ENCODE data around the gene MAP4K1. TPM values are rescaled to one million over a fixed set of nuclear protein-coding genes. Genes with fewer than 3 reads are reported as not detected.

MAP4K1 gene
- total RNA-seq, 2 experiments from 2014 or later: 173 to 185 TPM

DNA sequence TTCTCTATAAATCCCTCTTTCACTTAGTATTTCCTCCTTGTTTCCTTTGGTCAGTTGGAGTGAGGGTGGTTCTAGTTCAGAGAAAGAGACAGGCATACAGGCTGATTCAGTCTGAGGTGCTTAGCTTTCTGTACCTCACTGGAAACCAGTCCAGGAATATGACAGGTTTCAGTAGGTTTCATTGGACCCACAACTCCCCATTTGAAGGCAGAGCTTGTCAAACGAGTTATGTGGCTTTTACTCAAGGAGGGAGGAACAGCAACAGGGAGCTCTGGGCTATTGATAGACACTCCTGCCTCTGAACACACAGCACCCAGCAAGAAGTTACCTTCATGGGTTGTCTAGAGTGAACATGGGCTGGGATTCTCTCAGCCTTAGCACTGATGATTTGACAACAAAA, 44.2 kb upstream of the MAP4K1 start:
- TF ChIP-seq, protein P1, sequence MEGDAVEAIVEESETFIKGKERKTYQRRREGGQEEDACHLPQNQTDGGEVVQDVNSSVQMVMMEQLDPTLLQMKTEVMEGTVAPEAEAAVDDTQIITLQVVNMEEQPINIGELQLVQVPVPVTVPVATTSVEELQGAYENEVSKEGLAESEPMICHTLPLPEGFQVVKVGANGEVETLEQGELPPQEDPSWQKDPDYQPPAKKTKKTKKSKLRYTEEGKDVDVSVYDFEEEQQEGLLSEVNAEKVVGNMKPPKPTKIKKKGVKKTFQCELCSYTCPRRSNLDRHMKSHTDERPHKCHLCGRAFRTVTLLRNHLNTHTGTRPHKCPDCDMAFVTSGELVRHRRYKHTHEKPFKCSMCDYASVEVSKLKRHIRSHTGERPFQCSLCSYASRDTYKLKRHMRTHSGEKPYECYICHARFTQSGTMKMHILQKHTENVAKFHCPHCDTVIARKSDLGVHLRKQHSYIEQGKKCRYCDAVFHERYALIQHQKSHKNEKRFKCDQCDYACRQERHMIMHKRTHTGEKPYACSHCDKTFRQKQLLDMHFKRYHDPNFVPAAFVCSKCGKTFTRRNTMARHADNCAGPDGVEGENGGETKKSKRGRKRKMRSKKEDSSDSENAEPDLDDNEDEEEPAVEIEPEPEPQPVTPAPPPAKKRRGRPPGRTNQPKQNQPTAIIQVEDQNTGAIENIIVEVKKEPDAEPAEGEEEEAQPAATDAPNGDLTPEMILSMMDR (IDR thresholded peaks at IDR 0.05): no peak
- peaks cover 57% of the 10 kb centered on the region for H3K4me1 Mint-ChIP-seq (ENCODE audit: low read depth)
- DNase-seq (no peak), ATAC-seq (ENCODE audit: poor library complexity) (no peak)
- ChIA-PET POLR2A (no interaction called here), CTCF (interaction anchor here (1.3 kb wide), 1 partner anchor 25 kb away, joined by 3 read pairs; no protein-coding TSS in a partner anchor)
- Histone ChIP-seq H3K27ac (ENCODE audit: low read depth in 1 of 2, low read length in 2 of 2) (no peak overlapping the region), H3K9me3 (ENCODE audit: control insufficient read depth in 1 of 2, insufficient read depth in 1 of 2, low read length in 2 of 2) (no peaks in the 10 kb centered on the region), H3K36me3 (ENCODE audit: insufficient read depth, low read length) (peaks cover 17% of the 10 kb centered on the region), H3K4me1 (ENCODE audit: insufficient read depth, low read length) (peaks cover 82% of the 10 kb centered on the region), H3K27me3 (ENCODE audit: control insufficient read depth in 1 of 2, insufficient read depth in 2 of 2, low read length in 2 of 2) (peaks cover 0 to 10% of the 10 kb centered on the region in 2 experiments), H3K4me3 (ENCODE audit: low read length) (no peak overlapping the region)
- no peak overlapping the region for H3K27ac Mint-ChIP-seq
- intact Hi-C loops (cut with DNase I, micrococcal nuclease): no loop called here
- H3K4me3 Mint-ChIP-seq: no peak overlapping the region
- no peaks in the 10 kb centered on the region for H3K9me3 Mint-ChIP-seq
- H3K27me3 Mint-ChIP-seq: peaks cover 56% of the 10 kb centered on the region
- no peaks in the 10 kb centered on the region for H3K36me3 Mint-ChIP-seq (ENCODE audit: low read depth)

- POLR2A ChIA-PET: no interaction called here
- H3K27ac ChIP-seq (ENCODE audit: low read depth in 1 of 2, low read length in 2 of 2): no peak overlapping the region
- H3K27ac Mint-ChIP-seq: no peak overlapping the region
- DNase-seq (no peak), ATAC-seq (ENCODE audit: poor library complexity) (no peak)
- H3K36me3 Mint-ChIP-seq (ENCODE audit: low read depth): no peaks in the 10 kb centered on the region
- CTCF ChIA-PET: interaction anchor here (0.8 kb wide), 1 partner anchor 25 kb away, joined by 3 read pairs; no protein-coding TSS in a partner anchor
- TF ChIP-seq, protein P1 (IDR thresholded peaks at IDR 0.05): no peak
- H3K4me3 Mint-ChIP-seq: no peak overlapping the region
- no peaks in the 10 kb centered on the region for H3K9me3 ChIP-seq (ENCODE audit: control insufficient read depth in 1 of 2, insufficient read depth in 1 of 2, low read length in 2 of 2)
- peaks cover 57% of the 10 kb centered on the region for H3K4me1 Mint-ChIP-seq (ENCODE audit: low read depth)
- no peak overlapping the region for H3K4me3 ChIP-seq (ENCODE audit: low read length)
- peaks cover 17% of the 10 kb centered on the region for H3K36me3 ChIP-seq (ENCODE audit: insufficient read depth, low read length)
- peaks cover 0 to 10% of the 10 kb centered on the region in 2 experiments for H3K27me3 ChIP-seq (ENCODE audit: control insufficient read depth in 1 of 2, insufficient read depth in 2 of 2, low read length in 2 of 2)
- H3K4me1 ChIP-seq (ENCODE audit: insufficient read depth, low read length): peaks cover 82% of the 10 kb centered on the region
- no peaks in the 10 kb centered on the region for H3K9me3 Mint-ChIP-seq
- intact Hi-C loops (cut with DNase I, micrococcal nuclease): no loop called here
- peaks cover 63% of the 10 kb centered on the region for H3K27me3 Mint-ChIP-seq
These were observed 43.4 kb upstream of the MAP4K1 start for GRCh38 chr19:38661136-38661535.

DNA sequence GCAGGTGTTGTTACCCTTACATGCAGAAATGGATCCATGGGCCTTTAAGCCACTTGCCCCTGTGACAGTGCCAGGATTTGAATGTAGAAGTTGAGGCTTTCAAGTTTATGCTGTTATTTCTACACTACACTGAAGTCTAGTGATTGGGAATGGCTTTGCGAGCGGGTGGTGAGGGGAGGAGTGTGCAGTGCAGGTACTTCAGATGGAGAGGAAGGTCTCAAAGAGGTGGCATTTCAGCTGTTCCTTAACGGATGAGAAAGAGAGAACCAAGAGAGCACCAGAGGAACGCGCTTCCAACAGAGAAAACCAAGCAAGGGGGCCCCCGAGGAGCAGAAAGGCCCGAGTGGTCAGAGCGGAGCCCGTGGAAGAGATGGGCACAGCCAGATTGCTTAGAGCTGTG, 43.0 kb upstream of the MAP4K1 start:
- Mint-ChIP-seq H3K27ac (no peak overlapping the region), H3K9me3 (no peaks in the 10 kb centered on the region), H3K4me3 (no peak overlapping the region), H3K4me1 (ENCODE audit: low read depth) (peaks cover 57% of the 10 kb centered on the region), H3K36me3 (ENCODE audit: low read depth) (no peaks in the 10 kb centered on the region), H3K27me3 (peaks cover 66% of the 10 kb centered on the region)
- Histone ChIP-seq H3K27ac (ENCODE audit: low read depth in 1 of 2, low read length in 2 of 2) (no peak overlapping the region), H3K36me3 (ENCODE audit: insufficient read depth, low read length) (peaks cover 17% of the 10 kb centered on the region), H3K4me3 (ENCODE audit: low read length) (no peak overlapping the region), H3K27me3 (ENCODE audit: control insufficient read depth in 1 of 2, insufficient read depth in 2 of 2, low read length in 2 of 2) (peaks cover 0 to 10% of the 10 kb centered on the region in 2 experiments), H3K9me3 (ENCODE audit: control insufficient read depth in 1 of 2, insufficient read depth in 1 of 2, low read length in 2 of 2) (no peaks in the 10 kb centered on the region), H3K4me1 (ENCODE audit: insufficient read depth, low read length) (peaks cover 82% of the 10 kb centered on the region)
- DNase-seq (no peak), ATAC-seq (ENCODE audit: poor library complexity) (no peak)
- CTCF ChIA-PET: interaction anchor here (0.8 kb wide), 1 partner anchor 24 kb away, joined by 3 read pairs; no protein-coding TSS in a partner anchor
- TF ChIP-seq, protein P1 (IDR thresholded peaks at IDR 0.05): no peak
- intact Hi-C loops (cut with DNase I, micrococcal nuclease): no loop called here
- POLR2A ChIA-PET: interaction anchor here (2.4 kb wide), 1 partner anchor 8 kb away, joined by 8 read pairs; no protein-coding TSS in a partner anchor

All from CD4-positive, alpha-beta T cell (primary cell).